ENCODE measurements around the gene ELN. TPM values are rescaled to one million over a fixed set of nuclear protein-coding genes. Genes with fewer than 3 reads are reported as not detected.
A peak's percentile ranks its signal among the peaks of the same experiment; 100 is the strongest.

ELN gene
- total and polyA plus RNA-seq, 9 of the 15 experiments (the other 6 are each of a cell fraction or from before 2014, with no cell fraction given): 0.20 TPM; not detected in 8

DNA sequence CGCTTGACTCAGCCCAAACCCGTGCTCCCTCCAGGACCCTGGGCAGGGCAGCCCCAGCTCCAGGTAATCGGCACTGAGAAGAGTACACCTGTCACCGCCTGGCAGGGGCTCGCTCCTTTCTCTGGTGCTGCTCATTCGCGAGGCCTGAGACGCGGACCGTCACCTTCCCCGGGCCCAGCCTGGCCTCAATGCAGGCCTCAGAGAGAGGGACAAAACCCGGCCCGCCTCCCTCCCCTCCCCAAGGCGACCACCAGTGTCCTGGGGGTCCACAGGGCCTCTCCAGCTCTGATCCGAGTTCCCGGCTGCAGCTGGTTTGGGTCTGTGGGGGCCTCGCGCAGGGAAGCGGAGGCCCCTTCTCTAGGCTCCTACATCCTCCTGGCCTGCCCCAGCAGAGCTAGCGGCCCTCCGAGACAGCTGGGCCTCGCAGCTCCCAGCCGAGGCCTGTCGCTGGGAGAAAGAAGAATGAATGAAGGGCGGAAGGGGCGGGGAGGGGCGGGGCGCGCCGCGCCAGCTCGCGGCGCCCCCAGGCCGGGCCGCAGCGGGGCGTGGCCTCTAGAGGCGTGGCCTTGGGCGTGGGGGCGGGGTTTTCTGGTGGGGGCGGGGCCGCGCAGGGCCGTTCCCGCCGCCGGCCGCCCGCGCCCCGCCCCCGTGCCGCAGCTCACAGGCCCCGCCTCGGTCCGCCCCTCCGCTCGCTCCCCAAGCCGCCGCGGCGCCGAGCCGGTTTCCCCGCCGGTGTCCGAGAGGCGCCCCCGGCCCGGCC lies 55.3 kb downstream of the ELN start, which contains the start of gene LIMK1 (continued):
- peak in 1 of 2 experiments; percentile 59 for TF ChIP-seq E2F6 (IDR thresholded peaks at IDR 0.05; ENCODE audit: borderline replicate concordance in 1 of 2, extremely low read depth in 1 of 2, insufficient read depth in 1 of 2, insufficient read length in 1 of 2, low read depth in 1 of 2, low read length in 1 of 2, poor library complexity in 1 of 2, severe bottlenecking in 1 of 2)
- no peak for TF ChIP-seq ZNF121 (CRISPR knock-in tag; conservative IDR thresholded peaks at IDR 0.05)
- TF ChIP-seq ZNF24 (IDR thresholded peaks at IDR 0.05): peak; percentile 97
- TF ChIP-seq IRF9 (tag; IDR thresholded peaks at IDR 0.05): no peak
- TF ChIP-seq ESRRA (IDR thresholded peaks at IDR 0.05; ENCODE audit: borderline replicate concordance, low read depth): no peak
- 0 out of 2 replicates have a peak, but pooled peaks have one; percentile 13 for TF ChIP-seq HBP1 (CRISPR knock-in tag; IDR thresholded peaks at IDR 0.05)
- TF ChIP-seq FIP1L1 (IDR thresholded peaks at IDR 0.05; ENCODE audit: low read depth, low read length, poor library complexity, severe bottlenecking): peak; percentile 72
- TF ChIP-seq THAP12 (CRISPR knock-in tag; IDR thresholded peaks at IDR 0.05): 0 out of 2 replicates have a peak, but pooled peaks have one; percentile 32
- no peak for TF ChIP-seq HNRNPUL1 (IDR thresholded peaks at IDR 0.05; ENCODE audit: low read length)
- TF ChIP-seq ZNF695 (CRISPR knock-in tag; IDR thresholded peaks at IDR 0.05): no peak
- peak; percentile 75 for TF ChIP-seq GABPA (tag; conservative IDR thresholded peaks at IDR 0.05; ENCODE audit: low read depth)
- TF ChIP-seq ZNF717 (CRISPR knock-in tag; IDR thresholded peaks at IDR 0.05): no peak
- TF ChIP-seq TAF1 (IDR thresholded peaks at IDR 0.05; ENCODE audit: control insufficient read depth, extremely low read depth, insufficient read depth, low read length, severe bottlenecking): peak; percentile 83
- TF ChIP-seq MAX (CRISPR knock-in tag; IDR thresholded peaks at IDR 0.05): no peak
- no peak for TF ChIP-seq RNF2 (IDR thresholded peaks at IDR 0.05)
- TF ChIP-seq ZNF311 (CRISPR knock-in tag; IDR thresholded peaks at IDR 0.05): no peak
- TF ChIP-seq ETV5 (CRISPR knock-in tag; IDR thresholded peaks at IDR 0.05; ENCODE audit: low read depth): no peak
- TF ChIP-seq POU5F1 (IDR thresholded peaks at IDR 0.05; ENCODE audit: borderline replicate concordance, low read depth, low read length, partially characterized antibody): no peak
- TF ChIP-seq GMEB1 (CRISPR knock-in tag; IDR thresholded peaks at IDR 0.05): no peak
